K562 (cell line): Measurements from ENCODE around the gene IL17RC. TPM values are rescaled to one million over a fixed set of nuclear protein-coding genes. Genes with fewer than 3 reads are reported as not detected.
A peak's percentile ranks its signal among the peaks of the same experiment; 100 is the strongest.

ENCODE experiments used
- ATF7 ChIP-seq: fragments of 450-650 bp; IDR thresholded peaks from 2 replicates; pipeline ENCODE4 v1.7.1; 2014; ENCODE audit warnings: mild to moderate bottlenecking, moderate library complexity
- BCOR ChIP-seq: fragments of 450-650 bp; IDR thresholded peaks from 2 replicates; pipeline ENCODE4 v1.6.1; 2016
- BHLHE40 ChIP-seq: IDR thresholded peaks from 2 replicates; pipeline ENCODE4 v1.6.1; 2011; ENCODE audit warnings: low read length, improper control_type of control experiment
- CBFA2T3 ChIP-seq: fragments of 450-650 bp; IDR thresholded peaks from 2 replicates; pipeline ENCODE4 v1.6.1; 2017
- CBX3 ChIP-seq, 2 experiments: IDR thresholded peaks; 1 replicate in 1 of 2; 2 replicates in 1 of 2; pipeline ENCODE4 v1.6.1; 2012; ENCODE audit warnings: inconsistent platforms in 2 of 2, low read length in 2 of 2, borderline replicate concordance in 1 of 2, control low read depth in 1 of 2
- CHD1 ChIP-seq: fragments of 200-600 bp; sonication (generic); IDR thresholded peaks from one replicate; pipeline ENCODE4 v1.6.1; 2012; ENCODE audit warnings: mild to moderate bottlenecking, moderate library complexity, low read length, inconsistent platforms
- DMBX1 ChIP-seq: fragments of 250-450 bp; sonication (Bioruptor Pico); IDR thresholded peaks from 2 replicates; pipeline ENCODE4 v1.8.0; 2022; ENCODE audit warnings: inconsistent platforms, mild to moderate bottlenecking, moderate library complexity, borderline replicate concordance
- DPF2 ChIP-seq: fragments of 450-650 bp; IDR thresholded peaks from 2 replicates; pipeline ENCODE4 v1.6.1; 2016
- EP300 ChIP-seq: IDR thresholded peaks from 2 replicates; pipeline ENCODE4 v1.6.1; 2012; ENCODE audit warnings: low read length, improper control_type of control experiment
- ETV5 ChIP-seq: sonication (generic); formaldehyde crosslinking; IDR thresholded peaks from 2 replicates; pipeline ENCODE4 v1.4.0; 2020; ENCODE audit warnings: low read depth, mild to moderate bottlenecking, missing genetic modification reagents
- GATA2 ChIP-seq: sonication (generic); formaldehyde crosslinking; IDR thresholded peaks from 2 replicates; pipeline ENCODE4 v1.4.0; 2020; ENCODE audit warnings: mild to moderate bottlenecking, missing genetic modification reagents
- KLF16 ChIP-seq: IDR thresholded peaks from 2 replicates; pipeline ENCODE4 v1.6.1; 2016; ENCODE audit warnings: antibody characterized with exemption
- MAZ ChIP-seq, 2 experiments: fragments of 450-650 bp in 1 of 2; sonication (generic) in 1 of 2; formaldehyde crosslinking; IDR thresholded peaks in 1 of 2; conservative IDR thresholded peaks in 1 of 2; 2 replicates each; pipeline versions ENCODE4 v1.4.0 to v1.5.0; 2020; ENCODE audit warnings: mild to moderate bottlenecking in 1 of 2, missing genetic modification reagents in 1 of 2
- MNT ChIP-seq, 2 experiments: fragments of 450-650 bp; conservative IDR thresholded peaks; 2 replicates each; pipeline ENCODE4 v1.6.1; 2017; ENCODE audit warnings: mild to moderate bottlenecking in 2 of 2, moderate library complexity in 2 of 2
- MTA1 ChIP-seq: fragments of 450-650 bp; IDR thresholded peaks from 2 replicates; pipeline ENCODE4 v1.6.1; 2017; ENCODE audit warnings: borderline replicate concordance
- MYNN ChIP-seq, 2 experiments: sonication (generic); formaldehyde crosslinking in 1 of 2; IDR thresholded peaks; 2 replicates each; pipeline versions ENCODE4 v1.5.0 to v1.6.1; 2016 to 2020; ENCODE audit warnings: antibody characterized with exemption in 1 of 2, missing genetic modification reagents in 1 of 2
- NCOA1 ChIP-seq: fragments of 450-650 bp; IDR thresholded peaks from 2 replicates; pipeline ENCODE4 v1.6.1; 2016; ENCODE audit warnings: low read depth
- NCOR1 ChIP-seq: fragments of 450-650 bp; IDR thresholded peaks from 2 replicates; pipeline ENCODE4 v1.6.1; 2016; ENCODE audit warnings: mild to moderate bottlenecking, moderate library complexity
- RBBP5 ChIP-seq: fragments of 200-600 bp; sonication (generic); IDR thresholded peaks from 2 replicates; pipeline ENCODE4 v1.6.1; 2012; ENCODE audit warnings: borderline replicate concordance, mild to moderate bottlenecking, low read length, control low read depth, inconsistent platforms; ENCODE audit not compliant: insufficient read depth, poor library complexity, severe bottlenecking
- RBM14 ChIP-seq: fragments of 200-400 bp; formaldehyde crosslinking; IDR thresholded peaks from 2 replicates; pipeline ENCODE4 v1.6.1; 2018; ENCODE audit warnings: low read depth, mild to moderate bottlenecking, low read length, moderate library complexity, borderline replicate concordance; ENCODE audit not compliant: insufficient read depth
- RNF2 ChIP-seq: sonication (generic); IDR thresholded peaks from 2 replicates; pipeline ENCODE4 v1.6.1; 2016
- SMARCA4 ChIP-seq: fragments of 450-650 bp; IDR thresholded peaks from 2 replicates; pipeline ENCODE4 v1.6.1; 2016
- SMARCE1 ChIP-seq: fragments of 450-650 bp; IDR thresholded peaks from 2 replicates; pipeline ENCODE4 v1.7.1; 2016; ENCODE audit warnings: mild to moderate bottlenecking
- STAT5A ChIP-seq: IDR thresholded peaks from 2 replicates; pipeline ENCODE4 v1.6.1; 2012; ENCODE audit warnings: low read length, inconsistent platforms, borderline replicate concordance
- TBL1XR1 ChIP-seq, 2 experiments: IDR thresholded peaks; 2 replicates each; pipeline ENCODE4 v1.6.1; 2012; ENCODE audit warnings: improper control_type of control experiment in 2 of 2, low read length in 2 of 2, mild to moderate bottlenecking in 1 of 2
- TRIM28 ChIP-seq: fragments of 450-650 bp; IDR thresholded peaks from 2 replicates; pipeline ENCODE4 v1.6.1; 2017
- ZNF263 ChIP-seq: sonication (generic); formaldehyde crosslinking; IDR thresholded peaks from 2 replicates; pipeline ENCODE4 v1.8.0; 2022; ENCODE audit warnings: mild to moderate bottlenecking, missing genetic modification reagents, borderline replicate concordance
- ZNF395 ChIP-seq: fragments of 200-800 bp; sonication (Bioruptor generic); IDR thresholded peaks from 2 replicates; pipeline ENCODE4 v1.6.1; 2017; ENCODE audit warnings: missing genetic modification characterization, missing compliant biosample characterization
- ZSCAN32 ChIP-seq: fragments of 450-650 bp; formaldehyde crosslinking; IDR thresholded peaks from 2 replicates; pipeline ENCODE4 v1.4.0; 2020; ENCODE audit warnings: mild to moderate bottlenecking, moderate library complexity
- polyA plus RNA-seq, 8 experiments: library from polyadenylated mRNA; depleted of rRNA in 4 of 8; stranded (reverse) in 5 of 8; unstranded in 3 of 8; fragments of >200 nt; fragmentation: Nextera tagmentation in 2 of 8; fragmentation: Illumina TruSeq in 1 of 8; extraction: Ambion mirVana in 2 of 8; extraction: Trizol in 1 of 8; gene quantifications; 2 replicates each; pipeline versions ENCODE4 v1.2.1 to v1.2.3, GENCODE V29; 2011 to 2014; ENCODE audit warnings: inconsistent platforms in 1 of 8, missing spikeins in 1 of 8
- total RNA-seq, 7 experiments: library from RNA; depleted of rRNA in 6 of 7; stranded (reverse); fragments of >200 nt in 6 of 7; fragmentation: Illumina TruSeq in 2 of 7; extraction: Trizol in 2 of 7; gene quantifications; 2 replicates each; pipeline versions ENCODE4 v1.2.1 to v1.2.3, GENCODE V29; 2011 to 2021; ENCODE audit warnings: low replicate concordance in 1 of 7

IL17RC gene
- total and polyA plus RNA-seq, 9 of the 15 experiments (the other 6 are each of a cell fraction or from before 2014, with no cell fraction given), result 0.15 to 11.4 (median 7.1) TPM; not detected in 1

- TF ChIP-seq NCOR1 (peak; percentile 67), MTA1 (no peak; the same call in 1 of the 2 replicates), DPF2 (peak; percentile 94), ZNF263 (CRISPR knock-in tag) (peak; percentile 99), TBL1XR1 (IDR thresholded peaks at IDR 0.05; ENCODE audit: low read length in 2 of 2) (peak in 1 of 2 experiments; percentile 46; a peak in 1 of 4 replicates), GATA2 (CRISPR knock-in tag) (peak; percentile 81), RNF2 (peak; percentile 59; the same call in 1 of the 2 replicates), ETV5 (CRISPR knock-in tag) (0 out of 2 replicates have a peak, but pooled peaks have one; percentile 58), MNT (conservative IDR thresholded peaks at IDR 0.05) (peak; percentile 29 to 55; a peak in 2 of 4 replicates), RBM14 (no peak), CHD1 (no peak), TRIM28 (0 out of 2 replicates have a peak, but pooled peaks have one; percentile 23), NCOA1 (peak; percentile 20; the same call in 1 of the 2 replicates), STAT5A (peak; percentile 42; the same call in 1 of the 2 replicates), EP300 (peak; percentile 64), MAZ (CRISPR knock-in tag; conservative IDR thresholded peaks at IDR 0.05 in 1 of 2, IDR thresholded peaks at IDR 0.05 in 1 of 2) (peak; percentile 44 to 64; a peak in 2 of 4 replicates), SMARCA4 (peak; percentile 92), CBFA2T3 (peak; percentile 81), ATF7 (0 out of 2 replicates have a peak, but pooled peaks have one; percentile 43), KLF16 (no peak), RBBP5 (peak; percentile 23), SMARCE1 (peak; percentile 89), MYNN (IDR thresholded peaks at IDR 0.05) (no peak), MYNN (CRISPR knock-in tag; IDR thresholded peaks at IDR 0.05) (no peak), BCOR (peak; percentile 63), DMBX1 (CRISPR knock-in tag) (no peak), ZSCAN32 (no peak), BHLHE40 (0 out of 2 replicates have a peak, but pooled peaks have one; percentile 21), ZNF395 (CRISPR knock-in tag) (0 out of 2 replicates have a peak, but pooled peaks have one; percentile 29), CBX3 (IDR thresholded peaks at IDR 0.05; ENCODE audit: borderline replicate concordance in 1 of 2, low read length in 2 of 2) (peak in 1 of 2 experiments; percentile 56; a peak in 1 of 3 replicates)
Observed at GRCh38 chr3:9884555-9885165, 32.2 kb upstream of the IL17RC start (continued).
